K562 (cell line): ENCODE measurements around the gene CAMK1D. TPM values are rescaled to one million over a fixed set of nuclear protein-coding genes. Genes with fewer than 3 reads are reported as not detected.
A peak's percentile ranks its signal among the peaks of the same experiment; 100 is the strongest.

Source experiments
- ATAC-seq: fragments of 200-7000 bp; cut with Tn5 transposase; 3 replicates; pipeline ENCODE4 v1.9.1; 2020; ENCODE audit warnings: moderate library complexity
- BruUV-seq: library from RNA; stranded (reverse); fragments of 400-500 nt; replicated peaks from 2 replicates; lab custom pipeline; 2021; lab: Mats Ljungman, UMichigan
- CTCF ChIA-PET: fragments of 300-600 bp; formaldehyde crosslinking; extraction: SDS; loops from one replicate; lab custom pipeline; 2021; ENCODE audit warnings: low intra/inter-chr PET ratio; lab: Yijun Ruan, JAX
- POLR2A ChIA-PET: fragments of 300-600, 350-650 bp; sonication (Branson Sonifier 250); formaldehyde crosslinking; extraction: SDS; loops from one replicate; lab custom pipeline; 2021; ENCODE audit warnings: antibody characterized with exemption, inconsistent platforms; lab: Yijun Ruan, JAX
- DNase-seq, 4 experiments: peaks; one replicate each; pipeline versions ENCODE4 v3.0.0 to v3.0.0-alpha.2; 2011 to 2018; ENCODE audit warnings: low spot score in 3 of 4, mixed read lengths in 3 of 4; ENCODE audit errors: extremely low read depth in 1 of 4
- FAIRE-seq: peaks from 2 replicates; lab custom pipeline; 2011; peaks lifted over from hg19 to GRCh38; lab: Jason Lieb, UNC
- H2AFZ ChIP-seq: 2 replicates; pipeline ENCODE4 v1.6.0; 2011; ENCODE audit warnings: low read depth, low read length, control low read depth, inconsistent platforms
- H3K27ac ChIP-seq: fragments of 200-600 bp; 3 replicates; pipeline ENCODE4 v1.8.0; 2011; ENCODE audit warnings: low read depth, mild to moderate bottlenecking, control low read depth, inconsistent platforms, low read length, moderate library complexity, mixed read lengths; ENCODE audit errors: extremely low read depth
- H3K27me3 ChIP-seq, 2 experiments: fragments of 300-600 bp in 1 of 2; 2 replicates in 1 of 2; 3 replicates in 1 of 2; pipeline versions ENCODE4 v1.6.0 to v1.8.0; 2011; ENCODE audit warnings: inconsistent platforms in 2 of 2, low read length in 2 of 2, mild to moderate bottlenecking in 1 of 2, mixed read lengths in 1 of 2, moderate library complexity in 1 of 2; ENCODE audit not compliant: control insufficient read depth in 2 of 2, insufficient read depth in 2 of 2
- H3K36me3 ChIP-seq: fragments of 300-600 bp; 3 replicates; pipeline ENCODE4 v1.8.0; 2011; ENCODE audit warnings: mild to moderate bottlenecking, low read length, inconsistent platforms; ENCODE audit not compliant: control insufficient read depth, insufficient read depth
- H3K4me1 ChIP-seq, 2 experiments: fragments of 200-600 bp in 1 of 2; replicated peaks in 1 of 2; 2 replicates in 1 of 2; 3 replicates in 1 of 2; pipeline versions ENCODE4 v1.5.1 to v1.8.0; 2011; ENCODE audit warnings: inconsistent platforms in 2 of 2, low read length in 2 of 2, mild to moderate bottlenecking in 1 of 2, mixed read lengths in 1 of 2, moderate library complexity in 1 of 2; ENCODE audit not compliant: control insufficient read depth in 2 of 2, insufficient read depth in 2 of 2
- H3K4me2 ChIP-seq: 2 replicates; pipeline ENCODE4 v1.6.1; 2011; ENCODE audit warnings: low read length, control low read depth, inconsistent platforms, mixed read lengths; ENCODE audit not compliant: insufficient read depth
- H3K4me3 ChIP-seq: fragments of 200-600 bp; sonication (generic), shearing (Covaris generic); 2 replicates; pipeline ENCODE4 v1.5.1; 2016; ENCODE audit warnings: control low read depth, inconsistent platforms
- H3K79me2 ChIP-seq: fragments of 200-600 bp; 3 replicates; pipeline ENCODE4 v1.8.0; 2011; ENCODE audit warnings: low read length, inconsistent platforms; ENCODE audit not compliant: control insufficient read depth, insufficient read depth
- H3K9ac ChIP-seq, 2 experiments: 2 replicates each; pipeline versions ENCODE4 v1.6.0 to v1.6.1; 2011; ENCODE audit warnings: low read depth in 2 of 2, low read length in 2 of 2, control low read depth in 1 of 2, inconsistent platforms in 1 of 2, mild to moderate bottlenecking in 1 of 2, mixed read lengths in 1 of 2; ENCODE audit not compliant: insufficient read depth in 1 of 2
- H3K9me1 ChIP-seq: one replicate; pipeline ENCODE4 v1.6.0; 2011; ENCODE audit warnings: inconsistent platforms, mild to moderate bottlenecking, low read length, moderate library complexity; ENCODE audit not compliant: control insufficient read depth, insufficient read depth
- H3K9me3 ChIP-seq: replicated peaks from 2 replicates; pipeline ENCODE4 v1.5.1; 2011; ENCODE audit warnings: low read depth, low read length, inconsistent platforms; ENCODE audit not compliant: control insufficient read depth, insufficient read depth
- H4K20me1 ChIP-seq: replicated peaks from 2 replicates; pipeline ENCODE4 v1.6.1; 2011; ENCODE audit warnings: low read length, inconsistent platforms, mixed read lengths; ENCODE audit not compliant: control insufficient read depth, insufficient read depth
- JUNB ChIP-seq: fragments of 450-650 bp; formaldehyde crosslinking; conservative IDR thresholded peaks from 2 replicates; pipeline ENCODE4 v1.4.0; 2020; ENCODE audit warnings: mild to moderate bottlenecking
- KLF10 ChIP-seq: fragments of 250-450 bp; sonication (Bioruptor Pico); IDR thresholded peaks from 2 replicates; pipeline ENCODE4 v1.6.1; 2021; ENCODE audit warnings: matching md5 sums
- NCOA6 ChIP-seq: fragments of 450-650 bp; IDR thresholded peaks from 2 replicates; pipeline ENCODE4 v1.6.1; 2017; ENCODE audit warnings: mild to moderate bottlenecking
- RAD21 ChIP-seq, 2 experiments: fragments of 250-450 bp in 1 of 2; fragments of 450-650 bp in 1 of 2; sonication (Bioruptor Pico) in 1 of 2; formaldehyde crosslinking in 1 of 2; IDR thresholded peaks in 1 of 2; conservative IDR thresholded peaks in 1 of 2; 2 replicates each; pipeline versions ENCODE4 v1.4.0 to v1.8.0; 2020 to 2022; ENCODE audit warnings: mild to moderate bottlenecking in 2 of 2, moderate library complexity in 1 of 2
- RAD51 ChIP-seq: fragments of 450-650 bp; IDR thresholded peaks from 2 replicates; pipeline ENCODE4 v1.7.1; 2016; ENCODE audit warnings: low read depth, mild to moderate bottlenecking, borderline replicate concordance
- SIX5 ChIP-seq, 2 experiments: IDR thresholded peaks; 2 replicates each; pipeline ENCODE4 v1.6.1; 2011; ENCODE audit warnings: low read length in 2 of 2, borderline replicate concordance in 1 of 2, low read depth in 1 of 2, mild to moderate bottlenecking in 1 of 2, moderate library complexity in 1 of 2; ENCODE audit not compliant: insufficient read depth in 1 of 2
- SMC3 ChIP-seq: conservative IDR thresholded peaks from 2 replicates; pipeline ENCODE4 v1.6.1; 2011; ENCODE audit warnings: low read depth, low read length, improper control_type of control experiment; ENCODE audit not compliant: insufficient read depth
- SNIP1 ChIP-seq: fragments of 450-650 bp; IDR thresholded peaks from 2 replicates; pipeline ENCODE4 v1.7.1; 2017; ENCODE audit warnings: low read depth, mild to moderate bottlenecking
- TFAM ChIP-seq: fragments of 250-450 bp; sonication (Bioruptor Pico); conservative IDR thresholded peaks from 2 replicates; pipeline ENCODE4 v1.5.0; 2021; ENCODE audit warnings: mild to moderate bottlenecking, moderate library complexity
- TFE3 ChIP-seq: fragments of 450-650 bp; formaldehyde crosslinking; IDR thresholded peaks from 2 replicates; pipeline ENCODE4 v1.4.0; 2020; ENCODE audit warnings: mild to moderate bottlenecking, mixed read lengths
- ZKSCAN8 ChIP-seq: fragments of 200-800 bp; sonication (Bioruptor generic); IDR thresholded peaks from 2 replicates; pipeline ENCODE4 v1.6.1; 2016; ENCODE audit warnings: missing genetic modification characterization, missing compliant biosample characterization
- ZNF696 ChIP-seq: fragments of 250-450 bp; sonication (Bioruptor Pico); conservative IDR thresholded peaks from 2 replicates; pipeline ENCODE4 v1.4.0; 2020; ENCODE audit warnings: mild to moderate bottlenecking, moderate library complexity
- WGBS: fragments of 100-300 bp; shearing (Covaris generic); methylation state at CpG from one replicate; pipeline ENCODE4 v1.1.6; 2016; ENCODE audit warnings: low coverage, mixed read lengths; ENCODE audit not compliant: insufficient coverage; ENCODE audit errors: missing lambda C conversion rate; 5-methylcytosine and 5-hydroxymethylcytosine counted together
- in situ Hi-C: fragments of 300-500 bp; cut with MboI; formaldehyde crosslinking; loops from 4 replicates; pipeline ENCODE4 v1.15.0; 2018; ENCODE audit warnings: inconsistent platforms, mixed read lengths
- intact Hi-C: fragments of 100-400 bp; cut with micrococcal nuclease; formaldehyde crosslinking; loops from 2 replicates; pipeline ENCODE4 v1.14.2; 2022
- polyA plus RNA-seq, 8 experiments: library from polyadenylated mRNA; depleted of rRNA in 4 of 8; stranded (reverse) in 5 of 8; unstranded in 3 of 8; fragments of >200 nt; fragmentation: Nextera tagmentation in 2 of 8; fragmentation: Illumina TruSeq in 1 of 8; extraction: Ambion mirVana in 2 of 8; extraction: Trizol in 1 of 8; gene quantifications; 2 replicates each; pipeline versions ENCODE4 v1.2.1 to v1.2.3, GENCODE V29; 2011 to 2014; ENCODE audit warnings: inconsistent platforms in 1 of 8, missing spikeins in 1 of 8
- total RNA-seq, 7 experiments: library from RNA; depleted of rRNA in 6 of 7; stranded (reverse); fragments of >200 nt in 6 of 7; fragmentation: Illumina TruSeq in 2 of 7; extraction: Trizol in 2 of 7; gene quantifications; 2 replicates each; pipeline versions ENCODE4 v1.2.1 to v1.2.3, GENCODE V29; 2011 to 2021; ENCODE audit warnings: low replicate concordance in 1 of 7
- TF ChIP-seq, protein P1 (sequence below): fragments of 450-650 bp; formaldehyde crosslinking; conservative IDR thresholded peaks from 2 replicates; pipeline ENCODE4 v1.4.0; 2022; ENCODE audit warnings: mild to moderate bottlenecking, missing genetic modification characterization
- TF ChIP-seq, protein P2 (sequence below): sonication (generic); formaldehyde crosslinking; IDR thresholded peaks from 2 replicates; pipeline ENCODE4 v1.8.1; 2023; ENCODE audit warnings: mild to moderate bottlenecking, missing genetic modification reagents
- TF ChIP-seq, protein P3 (sequence below): sonication (generic); formaldehyde crosslinking; IDR thresholded peaks from 2 replicates; pipeline ENCODE4 v1.5.0; 2020; ENCODE audit warnings: missing genetic modification reagents

The CAMK1D gene
- total and polyA plus RNA-seq, 9 of the 15 experiments (the other 6 are each of a cell fraction or from before 2014, with no cell fraction given): 0.12 to 0.24 (median 0.20) TPM; not detected in 5

DNA sequence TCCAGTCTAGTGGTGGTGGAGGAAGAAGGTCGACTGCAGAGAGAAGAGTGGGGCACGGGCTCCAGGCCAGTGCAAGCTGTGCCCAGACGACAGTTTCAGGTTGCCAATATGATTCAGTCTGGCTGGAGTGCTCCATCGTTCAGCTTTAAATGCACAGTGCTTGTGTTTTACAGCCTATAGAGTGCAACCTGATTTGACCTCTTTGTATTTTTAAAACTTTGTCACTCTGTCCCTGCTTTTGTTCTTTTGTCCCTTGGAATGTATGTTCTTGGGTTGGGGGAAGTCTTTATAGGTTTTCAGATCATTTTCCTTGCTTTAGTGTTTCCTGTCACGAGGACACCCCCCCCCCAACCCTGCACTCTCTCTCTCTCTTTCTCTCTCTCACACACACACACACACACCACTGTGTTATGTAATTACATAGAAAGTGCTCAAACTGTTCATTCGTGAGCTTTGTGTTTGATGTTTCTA is 198.0 kb downstream of the CAMK1D start (continued):
- TF ChIP-seq, protein P1, sequence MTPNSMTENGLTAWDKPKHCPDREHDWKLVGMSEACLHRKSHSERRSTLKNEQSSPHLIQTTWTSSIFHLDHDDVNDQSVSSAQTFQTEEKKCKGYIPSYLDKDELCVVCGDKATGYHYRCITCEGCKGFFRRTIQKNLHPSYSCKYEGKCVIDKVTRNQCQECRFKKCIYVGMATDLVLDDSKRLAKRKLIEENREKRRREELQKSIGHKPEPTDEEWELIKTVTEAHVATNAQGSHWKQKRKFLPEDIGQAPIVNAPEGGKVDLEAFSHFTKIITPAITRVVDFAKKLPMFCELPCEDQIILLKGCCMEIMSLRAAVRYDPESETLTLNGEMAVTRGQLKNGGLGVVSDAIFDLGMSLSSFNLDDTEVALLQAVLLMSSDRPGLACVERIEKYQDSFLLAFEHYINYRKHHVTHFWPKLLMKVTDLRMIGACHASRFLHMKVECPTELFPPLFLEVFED (CRISPR knock-in tag): no peak
- TF ChIP-seq SIX5 (IDR thresholded peaks at IDR 0.05; ENCODE audit: borderline replicate concordance in 1 of 2, insufficient read depth in 1 of 2, low read depth in 1 of 2, low read length in 2 of 2) (no peak), KLF10 (CRISPR knock-in tag) (no peak), ZKSCAN8 (CRISPR knock-in tag) (no peak), SNIP1 (no peak)
- TF ChIP-seq, all 486 proteins: peak for 0

DNA sequence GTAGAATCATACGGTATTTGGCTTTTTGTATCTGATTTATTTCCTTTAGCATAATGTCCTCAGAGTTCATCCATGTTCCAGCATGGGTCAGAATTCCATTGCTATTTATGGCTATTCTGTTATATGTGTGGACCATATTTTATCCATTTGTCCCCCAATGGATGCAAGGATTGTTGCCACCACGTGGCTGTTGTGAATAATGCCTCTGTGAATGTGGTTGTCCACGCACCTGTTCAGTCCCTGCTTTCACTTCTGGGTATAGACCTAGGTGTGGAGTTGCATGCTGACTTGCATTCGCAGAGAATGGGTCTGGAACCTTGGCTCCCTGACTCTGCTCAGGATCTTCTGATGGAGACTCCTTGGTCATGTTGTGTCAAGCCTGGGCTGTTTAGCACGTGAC is 199.9 kb downstream of the CAMK1D start:
- Histone ChIP-seq H3K27ac (no peak overlapping the region), H3K27me3 (peaks cover 22 to 53% of the 10 kb centered on the region in 2 experiments), H3K79me2 (no peaks in the 10 kb centered on the region), H3K4me2 (no peak overlapping the region), H3K4me3 (no peak overlapping the region), H3K4me1 (no peaks in the 10 kb centered on the region), H3K9me3 (no peaks in the 10 kb centered on the region), H3K36me3 (no peaks in the 10 kb centered on the region), H3K9me1 (no peaks in the 10 kb centered on the region), H2AFZ (no peak overlapping the region), H4K20me1 (no peaks in the 10 kb centered on the region), H3K9ac (no peak overlapping the region)
- 1% methylated on average over 5 of the region's 5 CpGs for WGBS
- in situ Hi-C loops: no loop called here
- peak in 1 of 4 experiments; percentile 4 for DNase-seq
- intact Hi-C loops: no loop called here
- peak; percentile 54 for ATAC-seq
- CTCF ChIA-PET: no interaction called here
- FAIRE-seq: peak; percentile 46
- BruUV-seq: no TSS peak
- POLR2A ChIA-PET: interaction anchor here (0.5 kb wide), 1 partner anchor 10 kb away, joined by 4 read pairs; no protein-coding TSS in a partner anchor
- TF ChIP-seq RAD21 (CRISPR knock-in tag; conservative IDR thresholded peaks at IDR 0.05 in 1 of 2, IDR thresholded peaks at IDR 0.05 in 1 of 2) (peak in 1 of 2 experiments; percentile 30; a peak in 1 of 4 replicates), NCOA6 (no peak), TFAM (no peak), TFE3 (CRISPR knock-in tag) (peak; percentile 9; the same call in 1 of the 2 replicates), ZNF696 (CRISPR knock-in tag) (no peak), SMC3 (0 out of 2 replicates have a peak, but pooled peaks have one; percentile 9), RAD51 (0 out of 2 replicates have a peak, but pooled peaks have one; percentile 21), JUNB (CRISPR knock-in tag) (no peak)
- TF ChIP-seq, protein P2, sequence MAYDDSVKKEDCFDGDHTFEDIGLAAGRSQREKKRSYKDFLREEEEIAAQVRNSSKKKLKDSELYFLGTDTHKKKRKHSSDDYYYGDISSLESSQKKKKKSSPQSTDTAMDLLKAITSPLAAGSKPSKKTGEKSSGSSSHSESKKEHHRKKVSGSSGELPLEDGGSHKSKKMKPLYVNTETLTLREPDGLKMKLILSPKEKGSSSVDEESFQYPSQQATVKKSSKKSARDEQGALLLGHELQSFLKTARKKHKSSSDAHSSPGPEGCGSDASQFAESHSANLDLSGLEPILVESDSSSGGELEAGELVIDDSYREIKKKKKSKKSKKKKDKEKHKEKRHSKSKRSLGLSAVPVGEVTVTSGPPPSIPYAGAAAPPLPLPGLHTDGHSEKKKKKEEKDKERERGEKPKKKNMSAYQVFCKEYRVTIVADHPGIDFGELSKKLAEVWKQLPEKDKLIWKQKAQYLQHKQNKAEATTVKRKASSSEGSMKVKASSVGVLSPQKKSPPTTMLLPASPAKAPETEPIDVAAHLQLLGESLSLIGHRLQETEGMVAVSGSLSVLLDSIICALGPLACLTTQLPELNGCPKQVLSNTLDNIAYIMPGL (CRISPR knock-in tag): no peak
- TF ChIP-seq, protein P3, sequence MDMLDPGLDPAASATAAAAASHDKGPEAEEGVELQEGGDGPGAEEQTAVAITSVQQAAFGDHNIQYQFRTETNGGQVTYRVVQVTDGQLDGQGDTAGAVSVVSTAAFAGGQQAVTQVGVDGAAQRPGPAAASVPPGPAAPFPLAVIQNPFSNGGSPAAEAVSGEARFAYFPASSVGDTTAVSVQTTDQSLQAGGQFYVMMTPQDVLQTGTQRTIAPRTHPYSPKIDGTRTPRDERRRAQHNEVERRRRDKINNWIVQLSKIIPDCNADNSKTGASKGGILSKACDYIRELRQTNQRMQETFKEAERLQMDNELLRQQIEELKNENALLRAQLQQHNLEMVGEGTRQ (CRISPR knock-in tag): 0 out of 2 replicates have a peak, but pooled peaks have one; percentile 41
